Testis (tissue), 2 donors: Measurements from ENCODE around the gene UBXN6.

Source experiments
- CTCF ChIP-seq, 3 experiments: fragments of 450-650 bp in 2 of 3; fragments of 200-600 bp in 1 of 3; sonication (generic) in 1 of 3; IDR thresholded peaks; one replicate each; pipeline ENCODE4 v1.5.1; 2016 to 2019; ENCODE audit warnings: antibody characterized with exemption in 3 of 3, mild to moderate bottlenecking in 2 of 3, moderate library complexity in 1 of 3
- POLR2A ChIP-seq: fragments of 450-650 bp; IDR thresholded peaks from one replicate; pipeline ENCODE4 v1.6.1; 2017; ENCODE audit warnings: antibody characterized with exemption, mild to moderate bottlenecking, moderate library complexity

DNA sequence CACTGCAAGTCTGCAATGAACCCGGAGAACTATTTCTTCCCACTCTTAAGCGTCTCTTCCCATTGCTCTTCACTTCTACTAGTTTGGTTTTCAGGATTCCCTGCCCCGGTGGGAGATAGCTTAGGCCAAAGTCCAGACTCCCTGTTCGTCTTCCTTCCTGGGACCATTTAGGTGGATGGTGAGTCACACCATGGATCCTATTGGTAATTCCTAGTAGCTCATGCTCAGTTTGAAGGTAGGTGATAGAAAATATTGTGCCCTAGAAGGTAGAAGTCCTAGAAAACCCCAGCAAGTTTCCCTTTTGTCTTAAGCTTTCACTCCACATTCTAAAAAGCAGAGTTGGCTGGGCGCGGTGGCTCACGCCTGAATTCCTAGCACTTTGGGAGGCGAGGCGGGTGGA lies 41.3 kb downstream of the UBXN6 start:
- TF ChIP-seq POLR2A (no peak), CTCF (IDR thresholded peaks at IDR 0.05) (no peak)
